GM18519 (cell line): ENCODE data around the gene RNF224.

ENCODE experiments used
- ATAC-seq: cut with Tn5 transposase; IDR thresholded peaks from one replicate; pipeline ENCODE4 v1.9.1; 2021; ENCODE audit warnings: mild to moderate bottlenecking, moderate library complexity; ENCODE audit not compliant: unreplicated experiment, low FRiP score

Gene RNF224

GRCh38 chr9:137225699-137226331, 1.5 kb upstream of the RNF224 start:
- no peak for ATAC-seq

- no peak for ATAC-seq
Measured at GRCh38 chr9:137226338-137227053, 806 bp upstream of the RNF224 start.

- ATAC-seq = no peak
Measured at GRCh38 chr9:137227853-137228505, 677 bp downstream of the RNF224 start.

- ATAC-seq = no peak
Measured at GRCh38 chr9:137228506-137228967, 1.2 kb downstream of the RNF224 start.

- no peak for ATAC-seq
Measured at GRCh38 chr9:137228968-137229896, 1.9 kb downstream of the RNF224 start.

GRCh38 chr9:137229903-137230704, 2.8 kb downstream of the RNF224 start:
- ATAC-seq = no peak

GRCh38 chr9:137230705-137231371, 3.5 kb downstream of the RNF224 start, which contains the start of gene SLC34A3:
Gene SLC34A3, plus strand, starts transcription at chr9:137230901. Its CDS starts 802 bp downstream, at chr9:137231703.
- no peak for ATAC-seq

- no peak for ATAC-seq
Measured at GRCh38 chr9:137231372-137232039, 4.2 kb downstream of the RNF224 start.

- ATAC-seq = no peak
Measured at GRCh38 chr9:137232101-137232500, 4.8 kb downstream of the RNF224 start.

- no peak for ATAC-seq
Measured at GRCh38 chr9:137232510-137232909, 5.2 kb downstream of the RNF224 start.

- ATAC-seq = no peak
Measured at GRCh38 chr9:137233143-137233980, 6.1 kb downstream of the RNF224 start.

- no peak for ATAC-seq
Measured at GRCh38 chr9:137234055-137234697, 6.9 kb downstream of the RNF224 start.

GRCh38 chr9:137234758-137235423, 7.6 kb downstream of the RNF224 start:
- ATAC-seq = no peak

GRCh38 chr9:137235424-137236237, 8.3 kb downstream of the RNF224 start:
- no peak for ATAC-seq

- no peak for ATAC-seq
Measured at GRCh38 chr9:137236238-137236935, 9.1 kb downstream of the RNF224 start.
